Uterus (tissue), 2 donors: Measurements from ENCODE around the gene CAMK2B.

Experiments used
- CTCF ChIP-seq, 4 experiments: fragments of 200-600 bp in 2 of 4; fragments of 450-650 bp in 2 of 4; sonication (generic) in 2 of 4; IDR thresholded peaks; one replicate each; pipeline ENCODE4 v1.5.1; 2016 to 2019; ENCODE audit warnings: antibody characterized with exemption in 4 of 4, mild to moderate bottlenecking in 2 of 4, moderate library complexity in 1 of 4
- POLR2A ChIP-seq, 2 donors: fragments of 450-650 bp; IDR thresholded peaks; one replicate each; pipeline ENCODE4 v1.6.1; 2016; ENCODE audit warnings: antibody characterized with exemption in 2 of 2, mild to moderate bottlenecking in 1 of 2, moderate library complexity in 1 of 2

DNA sequence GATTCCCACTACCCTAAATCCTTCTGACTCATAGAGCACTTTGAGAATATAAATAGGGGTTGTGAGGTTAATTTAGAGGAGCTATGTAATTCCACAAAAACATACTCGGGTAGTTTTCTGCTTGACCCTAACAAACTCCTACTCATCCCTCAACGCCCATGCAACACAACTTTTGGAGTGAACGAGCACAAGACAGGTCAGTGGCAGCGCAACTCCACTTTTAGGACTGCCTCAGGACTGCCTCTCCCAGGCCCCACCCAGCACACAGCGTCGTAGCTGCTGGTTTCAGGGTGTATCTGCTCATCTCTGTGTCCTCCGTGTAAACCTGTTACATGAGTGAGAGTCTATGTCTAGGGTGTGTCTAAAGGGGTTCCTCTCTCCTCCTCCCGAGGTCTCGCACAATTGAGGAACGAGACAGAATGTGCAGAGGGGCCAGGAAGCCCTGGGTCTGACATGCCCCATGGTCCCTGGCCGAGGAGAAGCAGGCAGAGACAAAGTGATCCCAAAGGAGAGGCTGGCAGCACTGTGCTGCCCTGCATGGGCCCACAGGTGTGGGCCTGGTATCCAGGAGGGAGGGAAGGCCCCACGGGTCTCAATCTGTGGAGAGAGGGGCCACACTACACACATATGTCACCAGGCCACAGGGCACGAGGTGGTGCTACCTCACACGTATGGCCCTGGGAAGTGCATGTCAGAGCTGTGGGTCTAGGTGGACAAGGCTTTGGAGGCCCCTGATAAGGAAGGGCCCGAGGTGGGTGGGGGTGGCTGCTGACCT, 45.5 kb downstream of the CAMK2B start:
- TF ChIP-seq CTCF (IDR thresholded peaks at IDR 0.05): no peak
- TF ChIP-seq POLR2A (IDR thresholded peaks at IDR 0.05): no peak
